ENCODE results near the gene RBMXL2.

The RBMXL2 gene

DNA sequence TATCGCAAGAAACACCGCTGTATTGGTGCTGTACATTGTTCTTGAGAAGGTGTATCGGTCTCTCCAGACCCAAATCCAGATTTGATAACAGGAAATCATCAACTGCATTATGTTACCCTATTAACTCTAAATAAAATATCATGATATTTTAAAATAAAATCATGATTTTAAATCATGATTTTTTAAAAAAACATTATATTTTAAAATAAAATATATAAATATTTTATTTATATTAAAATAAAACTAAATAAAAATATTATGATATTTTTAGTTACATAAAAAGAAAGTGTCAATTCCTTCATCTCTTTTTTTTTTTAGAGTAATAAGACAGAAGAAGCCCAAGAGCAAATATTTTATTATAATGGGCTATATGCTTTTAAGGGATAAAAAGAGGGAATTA, 27.6 kb downstream of the RBMXL2 start:
- intact Hi-C loops (cut with DNase I; ENCODE audit: low total_unique reads) = no loop called here
- Histone ChIP-seq H3K4me1 (no peaks in the 10 kb centered on the region), H3K9me3 (no peaks in the 10 kb centered on the region), H3K36me3 (no peaks in the 10 kb centered on the region), H3K4me3 (no peak overlapping the region), H3K27me3 (no peaks in the 10 kb centered on the region), H3K27ac (no peak overlapping the region)
- DNase-seq = no peak
- TF ChIP-seq, protein P1, sequence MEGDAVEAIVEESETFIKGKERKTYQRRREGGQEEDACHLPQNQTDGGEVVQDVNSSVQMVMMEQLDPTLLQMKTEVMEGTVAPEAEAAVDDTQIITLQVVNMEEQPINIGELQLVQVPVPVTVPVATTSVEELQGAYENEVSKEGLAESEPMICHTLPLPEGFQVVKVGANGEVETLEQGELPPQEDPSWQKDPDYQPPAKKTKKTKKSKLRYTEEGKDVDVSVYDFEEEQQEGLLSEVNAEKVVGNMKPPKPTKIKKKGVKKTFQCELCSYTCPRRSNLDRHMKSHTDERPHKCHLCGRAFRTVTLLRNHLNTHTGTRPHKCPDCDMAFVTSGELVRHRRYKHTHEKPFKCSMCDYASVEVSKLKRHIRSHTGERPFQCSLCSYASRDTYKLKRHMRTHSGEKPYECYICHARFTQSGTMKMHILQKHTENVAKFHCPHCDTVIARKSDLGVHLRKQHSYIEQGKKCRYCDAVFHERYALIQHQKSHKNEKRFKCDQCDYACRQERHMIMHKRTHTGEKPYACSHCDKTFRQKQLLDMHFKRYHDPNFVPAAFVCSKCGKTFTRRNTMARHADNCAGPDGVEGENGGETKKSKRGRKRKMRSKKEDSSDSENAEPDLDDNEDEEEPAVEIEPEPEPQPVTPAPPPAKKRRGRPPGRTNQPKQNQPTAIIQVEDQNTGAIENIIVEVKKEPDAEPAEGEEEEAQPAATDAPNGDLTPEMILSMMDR (IDR thresholded peaks at IDR 0.05) = no peak

DNA sequence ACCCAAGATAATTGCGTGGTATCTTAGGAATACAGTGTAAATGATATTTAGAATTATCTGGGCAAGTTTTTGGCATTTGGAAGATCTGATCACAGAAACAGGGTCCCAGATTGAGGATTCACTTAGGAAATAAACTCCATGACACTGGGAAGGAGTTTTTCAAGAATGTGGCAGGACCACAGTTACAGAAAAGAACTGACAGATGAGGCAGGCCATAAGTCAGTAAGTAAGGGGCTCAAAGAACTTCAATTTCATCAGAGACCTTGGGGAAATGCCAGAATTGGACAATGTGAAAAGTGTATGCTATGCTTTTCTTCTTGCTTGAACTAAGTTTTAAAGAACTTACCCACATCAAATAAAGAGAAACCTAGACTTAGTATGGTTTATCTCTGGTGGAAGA, 49.3 kb downstream of the RBMXL2 start:
- Histone ChIP-seq H3K4me1 (no peaks in the 10 kb centered on the region), H3K27ac (no peak overlapping the region), H3K4me3 (no peak overlapping the region), H3K27me3 (no peaks in the 10 kb centered on the region), H3K36me3 (no peaks in the 10 kb centered on the region), H3K9me3 (no peaks in the 10 kb centered on the region)
- DNase-seq = no peak
- intact Hi-C loops (cut with DNase I; ENCODE audit: low total_unique reads) = no loop called here
- TF ChIP-seq, protein P1 (IDR thresholded peaks at IDR 0.05) = no peak
